DOHH2 (cell line): Measurements from ENCODE around the gene SPCS1.

Experiments used
- EZH2phosphoT487 ChIP-seq: fragments of 200-600 bp; sonication (generic); IDR thresholded peaks from 2 replicates; pipeline ENCODE4 v1.6.1; 2017; ENCODE audit warnings: borderline replicate concordance, mild to moderate bottlenecking, antibody characterized with exemption, low read length, moderate library complexity, mixed read lengths
- TF ChIP-seq, protein P1 (sequence below): fragments of 200-600 bp; sonication (generic); IDR thresholded peaks from one replicate; pipeline ENCODE4 v1.5.1; 2014; ENCODE audit warnings: antibody characterized with exemption, mild to moderate bottlenecking, low read depth, low read length; ENCODE audit not compliant: poor library complexity, severe bottlenecking

DNA sequence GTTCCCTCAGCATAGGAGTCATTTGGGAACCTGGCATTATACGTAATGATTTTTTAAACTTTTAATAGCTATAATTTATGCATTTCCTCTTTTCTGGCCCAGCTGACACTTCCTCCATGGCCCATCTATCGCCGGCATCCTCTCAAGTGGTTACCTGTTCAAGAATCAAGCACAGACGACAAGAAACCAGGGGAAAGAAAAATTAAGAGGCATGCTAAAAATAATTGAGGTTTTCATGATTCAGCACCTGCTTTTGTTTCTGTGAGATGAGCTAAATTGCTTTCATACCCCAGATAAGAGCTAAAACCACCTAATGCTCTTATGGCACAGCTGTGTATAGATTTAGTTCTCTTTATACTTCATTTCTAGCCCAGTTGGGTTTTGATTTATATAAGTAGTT, 1.7 kb downstream of the SPCS1 start:
- TF ChIP-seq, protein P1, sequence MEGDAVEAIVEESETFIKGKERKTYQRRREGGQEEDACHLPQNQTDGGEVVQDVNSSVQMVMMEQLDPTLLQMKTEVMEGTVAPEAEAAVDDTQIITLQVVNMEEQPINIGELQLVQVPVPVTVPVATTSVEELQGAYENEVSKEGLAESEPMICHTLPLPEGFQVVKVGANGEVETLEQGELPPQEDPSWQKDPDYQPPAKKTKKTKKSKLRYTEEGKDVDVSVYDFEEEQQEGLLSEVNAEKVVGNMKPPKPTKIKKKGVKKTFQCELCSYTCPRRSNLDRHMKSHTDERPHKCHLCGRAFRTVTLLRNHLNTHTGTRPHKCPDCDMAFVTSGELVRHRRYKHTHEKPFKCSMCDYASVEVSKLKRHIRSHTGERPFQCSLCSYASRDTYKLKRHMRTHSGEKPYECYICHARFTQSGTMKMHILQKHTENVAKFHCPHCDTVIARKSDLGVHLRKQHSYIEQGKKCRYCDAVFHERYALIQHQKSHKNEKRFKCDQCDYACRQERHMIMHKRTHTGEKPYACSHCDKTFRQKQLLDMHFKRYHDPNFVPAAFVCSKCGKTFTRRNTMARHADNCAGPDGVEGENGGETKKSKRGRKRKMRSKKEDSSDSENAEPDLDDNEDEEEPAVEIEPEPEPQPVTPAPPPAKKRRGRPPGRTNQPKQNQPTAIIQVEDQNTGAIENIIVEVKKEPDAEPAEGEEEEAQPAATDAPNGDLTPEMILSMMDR, result no peak
- TF ChIP-seq EZH2phosphoT487, result no peak
